Neutrophil (primary cell): ENCODE results near the gene TBC1D22A.

Experiments used
- H3K27ac ChIP-seq: fragments of 200-600 bp; sonication (generic); 2 replicates; pipeline ENCODE4 v1.5.1; 2016; ENCODE audit warnings: mild to moderate bottlenecking, moderate library complexity
- H3K27me3 ChIP-seq: fragments of 200-600 bp; sonication (generic); 2 replicates; pipeline ENCODE4 v1.6.0; 2016; ENCODE audit warnings: mild to moderate bottlenecking
- H3K36me3 ChIP-seq: fragments of 200-600 bp; sonication (generic); 2 replicates; pipeline ENCODE4 v1.5.1; 2017
- H3K4me1 ChIP-seq, 2 experiments: fragments of 200-600 bp in 1 of 2; sonication (generic) in 1 of 2; 1 replicate in 1 of 2; 2 replicates in 1 of 2; pipeline versions ENCODE4 v1.5.1 to v1.6.1; 2013 to 2016; ENCODE audit warnings: low read depth in 1 of 2, low read length in 1 of 2, mild to moderate bottlenecking in 1 of 2, moderate library complexity in 1 of 2; ENCODE audit not compliant: control insufficient read depth in 1 of 2, insufficient read depth in 1 of 2
- H3K4me3 ChIP-seq, 2 experiments: fragments of 200-600 bp in 1 of 2; sonication (generic) in 1 of 2; 1 replicate in 1 of 2; 2 replicates in 1 of 2; pipeline ENCODE4 v1.5.1; 2013 to 2016; ENCODE audit warnings: low read depth in 1 of 2, low read length in 1 of 2, mild to moderate bottlenecking in 1 of 2, moderate library complexity in 1 of 2
- H3K9me3 ChIP-seq: fragments of 200-600 bp; sonication (generic); 2 replicates; pipeline ENCODE4 v1.5.1; 2016
- CTCF ChIP-seq: fragments of 200-600 bp; sonication (generic); IDR thresholded peaks from 2 replicates; pipeline ENCODE4 v1.5.1; 2016; ENCODE audit warnings: antibody characterized with exemption

TBC1D22A gene

GRCh38 chr22:47000256-47000655, 237.8 kb downstream of the TBC1D22A start:
- H3K36me3 ChIP-seq, result peaks cover 36% of the 10 kb centered on the region
- H3K4me1 ChIP-seq, result no peaks in the 10 kb centered on the region
- no peak overlapping the region for H3K27ac ChIP-seq
- no peak overlapping the region for H3K4me3 ChIP-seq
- TF ChIP-seq CTCF, result no peak
- H3K9me3 ChIP-seq, result no peaks in the 10 kb centered on the region
- H3K27me3 ChIP-seq, result no peaks in the 10 kb centered on the region

DNA sequence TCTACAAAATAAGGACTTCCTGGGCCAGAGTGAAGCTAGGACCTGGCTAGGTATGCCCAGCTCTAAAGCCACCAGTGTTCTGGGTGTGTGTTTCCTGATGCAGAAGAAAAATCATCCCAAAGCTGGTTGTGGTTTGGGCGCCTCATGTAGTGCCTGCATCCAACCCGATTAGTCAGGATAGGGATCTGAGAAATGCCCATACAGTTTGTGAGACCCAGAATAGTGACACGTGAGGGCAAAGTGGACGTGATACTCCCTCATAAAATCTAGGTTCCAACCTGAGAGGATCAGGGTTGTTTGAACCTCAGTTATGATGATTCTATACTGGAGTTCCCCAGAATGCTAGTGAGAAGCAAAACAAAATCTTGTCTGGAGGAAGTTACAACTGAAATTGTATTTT, 238.4 kb downstream of the TBC1D22A start:
- no peak overlapping the region for H3K4me3 ChIP-seq
- peaks cover 33% of the 10 kb centered on the region for H3K36me3 ChIP-seq
- H3K27ac ChIP-seq, result no peak overlapping the region
- H3K4me1 ChIP-seq, result no peaks in the 10 kb centered on the region
- H3K27me3 ChIP-seq, result no peaks in the 10 kb centered on the region
- no peaks in the 10 kb centered on the region for H3K9me3 ChIP-seq
- no peak for TF ChIP-seq CTCF

GRCh38 chr22:47001288-47001687, 238.8 kb downstream of the TBC1D22A start:
- H3K36me3 ChIP-seq, result peaks cover 32% of the 10 kb centered on the region
- no peak overlapping the region for H3K4me3 ChIP-seq
- H3K9me3 ChIP-seq, result no peaks in the 10 kb centered on the region
- no peaks in the 10 kb centered on the region for H3K4me1 ChIP-seq
- TF ChIP-seq CTCF, result no peak
- no peak overlapping the region for H3K27ac ChIP-seq
- no peaks in the 10 kb centered on the region for H3K27me3 ChIP-seq

DNA sequence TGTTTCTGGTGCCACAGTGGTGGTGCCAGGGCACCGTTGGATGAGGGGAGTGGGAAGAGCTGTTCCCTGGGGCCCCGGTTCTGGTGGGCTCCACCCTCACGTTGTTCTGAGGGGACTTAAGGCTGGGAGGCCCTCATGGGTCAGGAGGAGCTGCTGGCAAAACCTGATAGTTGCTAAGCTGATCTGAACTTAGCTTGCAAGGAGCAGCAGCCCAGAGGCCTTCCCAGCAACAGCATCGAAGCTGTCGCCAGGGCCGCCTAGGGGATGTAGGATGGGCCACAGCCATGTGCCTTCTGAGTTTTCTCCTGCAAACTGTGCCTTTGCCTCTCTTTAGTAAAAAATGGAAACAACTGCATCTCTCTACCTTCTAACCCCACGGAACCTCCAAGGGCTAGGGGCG, 240.2 kb downstream of the TBC1D22A start:
- Histone ChIP-seq H3K27ac (no peak overlapping the region), H3K4me1 (no peaks in the 10 kb centered on the region), H3K9me3 (no peaks in the 10 kb centered on the region), H3K27me3 (no peaks in the 10 kb centered on the region), H3K4me3 (no peak overlapping the region), H3K36me3 (peaks cover 39% of the 10 kb centered on the region)
- no peak for TF ChIP-seq CTCF

DNA sequence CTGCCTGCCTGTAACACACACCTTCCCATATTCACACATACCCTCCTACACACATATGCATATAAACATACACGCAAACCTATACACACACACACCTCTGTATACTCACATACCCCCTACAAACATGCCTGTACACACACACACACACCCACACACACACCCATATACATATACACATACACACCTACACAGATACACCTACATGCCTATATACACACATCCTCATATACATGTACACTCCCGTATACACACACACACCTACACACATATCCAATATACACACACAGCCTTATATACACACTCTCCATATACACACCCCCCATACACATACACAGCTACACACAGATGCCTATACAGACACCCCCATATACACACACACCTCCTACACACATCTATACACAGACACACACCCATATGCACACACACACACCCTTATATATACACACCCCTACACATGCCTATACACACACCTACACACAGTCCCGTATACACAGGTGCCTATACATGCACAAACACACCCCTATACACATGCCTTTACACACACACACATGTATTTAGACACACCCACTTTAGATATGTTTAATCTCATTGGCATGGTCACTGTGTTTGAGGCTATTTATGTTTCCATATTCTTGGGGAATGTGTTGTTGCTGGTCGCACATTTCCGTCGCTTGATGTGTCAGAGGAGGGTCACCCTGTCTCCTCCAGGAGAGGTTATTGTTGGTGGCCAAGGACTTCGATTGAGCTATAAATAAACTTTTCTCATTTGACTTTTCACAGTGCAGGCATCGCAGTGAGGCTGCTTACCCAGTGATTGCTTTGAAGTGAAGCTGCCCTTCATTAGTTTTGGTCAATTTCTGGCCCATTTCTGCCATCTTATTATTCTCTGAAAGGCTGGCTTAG, 243.3 kb downstream of the TBC1D22A start:
- Histone ChIP-seq H3K9me3 (no peaks in the 10 kb centered on the region), H3K4me3 (no peak overlapping the region), H3K4me1 (no peaks in the 10 kb centered on the region), H3K27ac (no peak overlapping the region), H3K36me3 (peaks cover 43% of the 10 kb centered on the region), H3K27me3 (no peaks in the 10 kb centered on the region)
- no peak for TF ChIP-seq CTCF
